ENCODE results near the gene MID2.
"Not testable (repeated sequence)": the region's sequence is repeated elsewhere in the genome, so short reads cannot be mapped to it uniquely, and the experiment has no call there.

MID2 gene

DNA sequence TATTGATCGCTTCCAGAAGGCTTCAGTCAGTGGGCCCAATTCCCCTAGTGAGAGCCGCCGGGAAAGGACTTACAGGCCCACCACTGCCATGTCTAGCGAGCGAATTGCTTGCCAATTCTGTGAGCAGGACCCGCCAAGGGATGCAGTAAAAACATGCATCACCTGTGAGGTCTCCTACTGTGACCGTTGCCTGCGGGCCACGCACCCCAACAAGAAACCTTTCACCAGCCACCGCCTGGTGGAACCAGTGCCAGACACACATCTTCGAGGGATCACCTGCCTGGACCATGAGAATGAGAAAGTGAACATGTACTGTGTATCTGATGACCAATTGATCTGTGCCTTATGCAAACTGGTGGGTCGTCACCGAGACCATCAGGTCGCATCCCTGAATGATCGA, 15.3 kb downstream of the MID2 start:
- no peak for DNase-seq (ENCODE audit: low read depth in 2 of 2, low spot score in 1 of 2)

DNA sequence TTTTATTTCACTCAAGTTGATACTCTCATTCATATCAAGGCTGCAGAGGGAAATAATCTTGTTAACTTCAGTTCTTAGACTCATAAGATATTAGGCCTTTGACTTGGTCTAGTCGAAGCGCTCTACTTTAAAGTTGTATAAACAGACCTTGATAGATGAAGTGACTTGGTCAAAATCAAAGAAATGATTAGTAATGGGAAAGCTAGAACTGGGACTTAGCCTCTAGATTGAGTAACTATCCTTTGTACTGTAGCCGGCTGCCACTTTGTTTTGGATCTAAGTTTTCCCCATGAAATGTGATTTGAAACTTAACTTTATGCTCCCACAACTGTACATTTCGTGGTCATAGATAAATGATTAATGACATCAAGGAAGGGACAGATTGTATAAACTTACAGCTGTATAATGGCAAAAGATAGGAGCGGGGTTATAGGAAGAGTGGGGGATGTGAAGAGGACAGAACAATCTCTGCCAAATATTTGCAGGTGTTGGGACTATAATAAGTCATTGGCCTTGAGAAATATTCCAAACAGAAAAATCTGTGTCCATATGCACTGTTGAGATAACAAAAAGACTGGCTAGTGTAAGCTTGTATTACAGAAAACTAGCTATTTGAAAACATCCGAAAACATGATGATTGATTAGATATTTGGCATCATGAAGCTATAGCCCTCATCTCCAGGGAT, 17.2 kb downstream of the MID2 start:
- DNase-seq (ENCODE audit: low read depth in 2 of 2, low spot score in 1 of 2): no peak

DNA sequence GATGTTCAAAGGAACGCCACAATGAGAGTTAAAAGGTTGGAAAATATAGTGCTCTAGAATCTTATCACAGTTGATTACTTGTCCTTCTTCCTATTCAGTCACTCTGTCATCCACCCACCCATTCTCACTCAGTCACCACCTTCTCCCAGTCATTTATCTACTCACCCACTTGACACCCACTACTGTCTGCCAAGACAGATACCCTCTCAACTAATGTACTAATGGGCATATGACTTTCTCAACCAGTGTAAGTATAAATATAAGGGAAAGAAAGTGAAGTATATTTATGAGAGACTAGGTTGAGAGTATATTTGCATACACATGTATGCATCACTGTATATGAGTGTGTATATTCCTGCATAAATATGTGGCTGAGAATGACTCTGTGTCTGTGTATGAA, 20.0 kb downstream of the MID2 start:
- no peak for DNase-seq (ENCODE audit: low read depth in 2 of 2, low spot score in 1 of 2)

DNA sequence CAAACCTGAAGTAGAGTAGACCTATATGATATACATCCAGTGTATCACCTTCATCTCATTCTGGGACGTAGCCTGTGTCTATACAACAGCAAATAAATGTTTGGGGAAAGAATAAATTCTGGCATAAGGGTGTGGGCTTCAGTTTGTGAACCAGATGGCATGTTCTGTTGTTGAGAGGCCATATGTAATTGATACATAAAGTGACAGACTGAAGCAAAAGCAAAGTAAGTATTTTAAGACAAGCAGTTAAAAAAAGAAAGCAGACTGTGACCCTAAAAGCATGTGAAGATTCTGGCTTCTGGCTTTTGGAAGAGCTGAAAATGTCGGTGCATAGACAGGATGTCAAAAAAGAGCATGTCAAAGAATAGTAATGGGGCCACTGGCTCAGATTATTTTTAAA, 22.9 kb downstream of the MID2 start:
- DNase-seq (ENCODE audit: low read depth in 2 of 2, low spot score in 1 of 2): no peak

DNA sequence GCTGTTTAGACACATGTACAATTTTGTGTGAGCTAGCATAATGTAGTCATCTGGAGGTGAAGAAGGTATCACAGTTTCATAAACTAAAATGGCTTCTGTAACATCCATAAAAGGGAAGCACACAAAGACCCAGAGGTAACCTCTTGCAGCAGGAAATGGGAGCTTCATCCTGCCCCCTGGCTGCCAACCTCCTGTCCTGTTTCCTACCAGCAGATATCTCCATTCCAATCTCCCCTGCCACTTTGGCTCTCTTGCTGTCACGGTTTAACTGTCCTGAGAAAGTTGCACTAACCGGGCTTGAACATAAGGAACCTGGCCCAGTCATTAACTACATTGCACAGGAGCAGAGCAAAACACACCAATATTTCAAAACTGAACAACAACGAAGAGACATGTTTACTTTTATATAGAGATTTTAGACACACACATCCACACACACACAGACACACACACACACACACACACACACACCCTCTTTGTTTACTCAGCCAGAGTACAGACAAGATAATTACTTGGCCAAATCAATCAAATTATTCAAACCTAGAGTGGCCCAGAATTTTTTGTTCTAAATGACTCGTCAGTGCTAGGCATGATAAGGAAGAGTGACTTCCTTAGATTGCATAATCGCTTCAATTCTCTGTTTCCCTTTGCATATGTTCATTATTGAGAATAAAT, 24.2 kb downstream of the MID2 start:
- no peak for DNase-seq (ENCODE audit: low read depth in 2 of 2, low spot score in 1 of 2)

DNA sequence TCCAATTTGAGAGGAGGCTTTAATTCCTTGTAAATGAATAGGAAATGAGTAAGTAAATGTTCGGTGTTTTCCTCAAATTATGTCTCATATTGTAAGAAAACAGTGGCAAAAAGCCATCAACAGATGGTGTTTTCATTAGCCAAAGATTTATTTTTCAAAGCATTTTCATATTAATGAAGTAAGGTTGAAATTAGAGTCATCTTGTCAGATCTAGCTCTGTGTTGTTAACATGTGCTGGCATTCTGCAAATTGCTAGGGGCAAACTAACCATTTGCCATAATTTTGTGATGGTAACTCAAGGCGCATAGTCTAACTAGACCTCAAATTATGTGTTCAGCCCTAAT, 24.7 kb downstream of the MID2 start:
- DNase-seq (ENCODE audit: low read depth in 2 of 2, low spot score in 1 of 2): no peak

DNA sequence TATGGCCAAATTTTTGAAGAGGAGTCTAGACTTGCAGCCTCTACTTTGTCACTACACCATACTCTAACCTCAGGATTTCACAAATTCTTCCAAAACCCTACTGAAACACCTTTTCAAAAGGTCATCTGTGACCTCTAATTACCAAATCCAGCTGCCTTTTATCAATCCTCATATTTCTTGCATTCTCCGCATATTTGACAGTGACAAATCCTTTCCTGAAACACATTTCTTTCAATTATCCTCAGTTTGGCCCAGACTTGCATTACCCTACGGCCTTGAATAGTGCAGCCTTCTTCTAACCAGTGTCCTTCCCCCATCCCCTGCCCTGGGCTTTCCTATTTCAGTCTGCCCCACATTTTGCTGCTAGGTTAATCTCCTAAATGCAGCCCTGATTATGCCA, 25.5 kb downstream of the MID2 start:
- DNase-seq (ENCODE audit: low read depth in 2 of 2, low spot score in 1 of 2): no peak

DNA sequence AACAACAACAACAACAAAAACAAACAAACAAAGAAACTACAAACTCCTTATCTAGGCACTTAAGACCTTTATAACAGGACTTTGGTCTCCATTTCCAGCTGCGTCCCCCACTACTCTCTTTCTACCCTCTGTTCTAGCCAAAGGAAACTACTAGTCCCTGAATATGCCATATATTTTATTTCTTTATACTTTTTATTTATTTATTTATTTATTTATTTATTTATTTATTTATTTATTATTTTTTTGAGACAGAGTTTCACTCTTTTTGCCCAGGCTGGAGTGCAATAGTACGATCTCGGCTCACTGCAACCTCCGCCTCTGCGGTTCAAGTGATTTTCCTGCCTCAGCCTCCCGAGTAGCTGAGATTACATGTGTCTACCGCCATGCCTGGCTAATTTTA, 26.0 kb downstream of the MID2 start:
- DNase-seq (ENCODE audit: low read depth in 2 of 2, low spot score in 1 of 2): not testable (repeated sequence)

DNA sequence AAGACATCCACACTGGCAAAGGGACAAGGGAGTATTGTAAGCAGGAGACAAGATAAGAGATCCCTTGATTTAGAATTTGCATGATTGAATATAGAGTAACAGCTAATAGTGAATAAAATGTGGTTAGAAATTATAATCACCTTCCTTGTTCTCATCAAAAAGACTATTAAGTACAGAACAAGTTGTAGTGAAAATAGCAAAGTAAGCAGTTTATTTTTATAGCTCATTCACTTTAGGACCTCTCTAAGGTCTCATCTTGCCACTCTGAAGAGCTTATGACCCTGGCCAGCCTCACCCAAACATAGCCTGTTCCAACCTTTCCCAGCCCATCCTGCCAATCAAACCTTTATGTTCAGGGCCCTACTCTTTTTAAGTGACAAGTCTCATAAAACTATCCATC, 30.6 kb downstream of the MID2 start:
- no peak for DNase-seq (ENCODE audit: low read depth in 2 of 2, low spot score in 1 of 2)

DNA sequence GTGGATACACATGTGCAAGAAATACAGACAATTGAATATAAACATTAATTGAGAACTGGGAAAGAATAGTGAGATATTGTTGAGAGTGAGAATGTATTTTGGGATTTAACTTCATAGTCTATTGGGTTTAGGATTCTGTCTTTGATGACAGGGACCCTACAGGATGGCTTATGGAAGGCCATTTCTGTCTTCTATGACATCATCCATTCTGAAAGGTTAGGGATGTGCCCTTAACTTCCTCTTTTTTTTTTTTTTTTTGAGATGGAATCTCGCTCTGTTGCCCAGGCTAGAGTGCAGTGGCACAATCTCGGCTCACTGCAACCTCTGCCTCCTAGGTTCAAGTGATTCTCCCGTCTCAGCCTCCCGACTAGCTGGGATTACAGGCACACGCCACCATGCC, 31.4 kb downstream of the MID2 start:
- DNase-seq (ENCODE audit: low read depth in 2 of 2, low spot score in 1 of 2): not testable (repeated sequence)

DNA sequence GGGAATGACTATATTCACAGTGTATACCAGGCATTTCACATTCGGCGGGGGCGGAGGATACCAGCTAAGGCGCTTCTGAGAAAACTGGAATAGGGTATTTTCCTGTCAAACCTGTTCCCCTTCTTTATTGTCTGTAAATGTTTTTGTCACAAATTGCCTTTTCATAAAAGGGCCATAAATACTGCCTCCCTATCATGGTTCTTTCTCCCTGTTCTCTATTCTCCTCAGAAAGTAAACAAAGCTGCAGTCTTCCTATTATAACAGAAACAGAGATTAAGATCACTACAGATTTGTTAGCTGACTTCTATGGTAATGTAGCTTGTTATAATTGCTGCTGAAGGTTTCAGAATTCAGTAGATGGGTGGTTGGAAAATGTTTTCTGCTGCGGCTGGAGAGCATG, 32.2 kb downstream of the MID2 start:
- DNase-seq (ENCODE audit: low read depth in 2 of 2, low spot score in 1 of 2): no peak

DNA sequence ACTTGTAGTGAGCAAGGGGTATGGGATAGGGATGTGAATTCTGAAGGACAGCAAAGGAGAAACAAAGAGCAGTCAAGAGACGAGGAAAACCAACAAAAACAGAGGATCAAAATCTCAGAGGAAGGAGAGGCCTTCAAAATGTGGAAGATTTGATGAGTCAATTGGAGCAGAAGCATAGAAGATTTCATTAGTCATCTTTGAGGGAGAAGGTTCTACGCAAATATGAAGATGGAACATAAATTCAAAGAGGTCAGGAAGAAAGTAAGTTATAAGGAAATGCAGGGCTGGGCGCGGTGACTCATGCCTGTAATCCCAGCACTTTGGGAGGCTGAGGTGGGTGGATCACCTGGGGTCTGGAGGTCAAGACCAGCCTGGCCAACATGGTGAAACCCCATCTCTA, 35.4 kb downstream of the MID2 start:
- no peak for DNase-seq (ENCODE audit: low read depth in 2 of 2, low spot score in 1 of 2)

DNA sequence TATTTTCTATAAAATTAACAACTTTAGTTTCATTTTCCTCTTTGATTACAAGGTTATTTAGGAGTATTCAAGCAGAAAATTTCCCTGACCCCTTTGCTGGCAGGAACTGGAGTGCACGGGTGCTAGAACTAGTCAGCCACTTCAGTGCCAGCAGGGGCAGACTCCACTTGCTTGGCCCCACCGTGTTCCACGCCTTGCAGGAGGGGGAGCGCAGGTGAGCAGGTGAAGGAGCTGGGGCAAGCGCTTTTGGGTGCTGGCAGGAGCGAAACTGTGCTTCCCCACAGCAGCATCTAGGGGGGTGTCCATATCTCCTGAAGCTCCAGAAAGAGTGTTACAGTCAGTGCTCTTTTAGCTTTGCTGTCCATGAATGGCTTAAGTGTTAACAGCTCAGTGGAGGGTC, 45.5 kb downstream of the MID2 start:
- no peak for DNase-seq (ENCODE audit: low read depth in 2 of 2, low spot score in 1 of 2)

DNA sequence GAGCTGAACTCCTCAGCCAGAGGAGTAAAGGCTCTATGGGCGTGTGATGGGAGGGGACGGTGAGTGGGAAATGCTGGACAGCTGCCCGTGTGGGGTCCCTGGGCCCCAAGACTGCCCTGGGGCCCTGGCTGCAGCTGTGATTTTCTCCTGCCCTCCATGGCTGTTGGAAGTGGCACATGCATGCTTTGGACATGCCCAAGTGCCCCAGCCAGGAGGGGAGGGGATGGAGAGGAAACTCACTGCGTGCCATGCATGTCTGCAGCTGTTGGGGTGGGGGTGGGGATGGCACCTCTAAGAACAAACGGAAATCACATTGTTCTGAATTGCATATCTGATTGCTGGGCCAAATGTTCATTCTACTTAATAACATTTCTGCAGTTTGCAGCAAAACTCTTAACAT, 52.4 kb downstream of the MID2 start:
- DNase-seq (ENCODE audit: low read depth in 2 of 2, low spot score in 1 of 2): no peak

DNA sequence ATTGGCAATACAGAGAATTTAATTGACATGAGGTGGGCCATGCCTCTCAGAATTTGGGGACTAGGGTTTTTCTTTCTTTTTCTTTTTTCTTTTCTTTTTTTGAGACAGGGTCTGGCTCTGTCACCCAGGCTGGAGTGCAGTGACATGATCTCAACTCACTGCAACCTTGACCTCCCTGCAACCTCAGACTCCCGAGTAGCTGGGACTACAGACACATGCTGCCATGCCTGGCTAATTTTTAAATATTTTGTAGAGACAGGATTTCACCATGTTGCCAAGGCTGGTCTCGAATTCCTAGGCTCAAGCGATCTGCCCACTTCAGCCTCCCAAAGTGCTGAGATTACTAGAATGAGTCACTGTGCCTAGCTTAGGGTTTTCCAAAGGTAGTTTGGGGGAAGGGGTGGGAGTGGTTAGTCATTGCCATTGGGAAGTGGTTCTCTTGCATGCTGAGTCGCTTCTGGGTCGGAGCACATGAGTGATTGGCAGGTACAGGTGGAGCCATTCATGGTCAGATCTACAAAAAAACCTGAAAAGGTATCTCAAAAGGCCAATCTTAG, 54.5 kb downstream of the MID2 start:
- DNase-seq (ENCODE audit: low read depth in 2 of 2, low spot score in 1 of 2): no peak

DNA sequence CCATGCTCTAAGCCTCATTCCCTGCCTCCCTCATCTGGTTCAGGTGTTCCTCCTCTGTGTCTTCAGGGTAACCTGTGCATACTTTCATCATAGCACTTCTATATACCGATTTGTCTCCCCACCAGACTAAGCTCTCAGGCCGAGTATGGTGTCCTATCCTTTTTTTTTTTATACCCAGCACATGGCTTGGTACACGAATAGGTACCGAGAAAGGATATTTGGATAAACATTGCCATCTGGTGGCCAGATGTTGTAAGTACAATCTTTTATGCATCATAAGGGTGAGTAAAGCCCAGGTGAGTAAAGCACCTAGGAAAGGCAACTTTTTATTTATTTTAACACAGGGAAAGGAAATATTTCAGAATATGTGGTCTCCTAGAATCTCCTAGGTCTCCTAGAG, 68.4 kb downstream of the MID2 start:
- DNase-seq (ENCODE audit: low read depth in 2 of 2, low spot score in 1 of 2): no peak

DNA sequence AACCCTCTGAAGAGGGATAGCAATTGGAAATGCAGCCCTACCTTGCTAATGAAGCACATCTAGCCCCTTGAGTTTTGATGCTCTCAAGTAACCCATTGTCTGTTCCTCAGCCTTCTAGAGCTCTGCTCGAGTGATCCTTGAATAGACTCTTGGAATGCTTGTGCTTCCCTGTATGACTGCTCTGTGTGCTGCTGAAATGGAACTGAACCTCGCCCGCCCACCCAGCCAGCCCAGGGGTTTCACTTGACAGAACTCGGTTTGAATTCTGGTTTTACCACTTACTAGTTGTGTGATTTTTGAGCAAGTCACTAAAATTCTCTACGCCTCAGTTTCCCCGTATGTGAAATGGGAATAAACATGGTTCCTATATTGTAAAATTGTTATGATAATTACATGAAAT, 77.1 kb downstream of the MID2 start:
- no peak for DNase-seq (ENCODE audit: low read depth in 2 of 2, low spot score in 1 of 2)

DNA sequence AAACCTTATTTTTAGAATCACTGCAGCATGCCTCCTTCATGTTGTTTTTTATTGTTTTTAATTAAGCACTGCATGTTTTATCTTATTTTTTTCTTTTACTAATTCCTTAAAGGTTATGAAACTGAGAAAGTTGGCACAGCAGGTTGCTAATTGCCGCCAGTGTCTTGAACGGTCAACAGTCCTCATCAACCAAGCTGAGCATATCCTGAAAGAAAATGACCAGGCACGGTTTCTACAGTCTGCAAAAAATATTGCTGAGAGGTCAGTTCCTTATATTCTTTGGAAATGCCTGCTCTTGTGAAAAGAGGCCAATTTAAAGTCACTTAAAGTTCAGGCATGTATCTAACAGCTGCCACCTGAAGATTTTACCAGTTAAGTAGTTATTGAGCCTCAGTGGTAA, 79.7 kb downstream of the MID2 start:
- no peak for DNase-seq (ENCODE audit: low read depth in 2 of 2, low spot score in 1 of 2)

DNA sequence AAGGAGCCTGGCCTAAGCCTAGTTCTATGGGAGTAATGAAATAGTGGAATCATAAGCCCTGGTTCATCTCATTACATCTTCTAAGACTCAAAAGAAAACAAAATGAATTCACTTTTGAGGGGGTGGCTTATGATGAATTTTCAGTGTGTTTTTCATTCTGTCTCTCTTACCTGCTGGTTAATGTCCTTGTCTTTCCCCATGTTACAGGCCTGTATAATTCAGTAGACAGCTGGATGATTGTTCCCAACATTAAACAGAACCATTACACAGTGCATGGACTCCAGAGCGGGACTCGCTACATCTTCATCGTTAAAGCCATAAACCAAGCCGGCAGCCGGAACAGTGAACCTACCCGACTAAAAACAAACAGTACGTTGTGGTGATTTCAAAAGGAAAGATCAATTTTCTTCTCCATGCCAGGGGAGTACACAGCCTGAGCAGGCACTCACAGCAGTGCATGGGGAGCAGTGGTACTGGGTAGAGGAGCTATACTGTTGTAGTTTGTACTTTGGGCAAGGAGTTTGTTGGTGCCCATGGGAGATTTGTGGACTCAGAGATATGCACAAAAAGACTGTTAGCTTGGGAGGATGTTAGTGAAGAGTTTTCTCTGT, 98.6 kb downstream of the MID2 start:
- no peak for DNase-seq (ENCODE audit: low read depth in 2 of 2, low spot score in 1 of 2)

DNA sequence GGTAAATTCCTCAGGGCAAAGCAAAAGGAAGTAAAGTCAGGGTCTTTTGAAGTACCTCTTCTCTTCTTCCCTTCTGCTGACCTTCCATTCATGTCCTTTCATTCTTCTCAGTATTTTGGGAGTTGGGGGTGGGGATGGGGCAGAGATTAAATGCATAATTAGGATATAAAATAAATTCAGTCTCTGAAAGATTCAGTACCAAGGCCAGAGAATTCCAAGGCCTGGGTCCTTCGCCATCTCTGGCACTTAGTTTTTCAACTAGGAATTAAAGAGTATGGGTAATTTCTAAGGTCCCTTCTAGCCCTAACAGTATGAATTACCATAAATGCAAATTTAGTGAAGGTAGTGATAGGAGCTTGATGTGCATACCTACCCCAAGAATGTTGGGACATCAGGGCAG, 108.6 kb downstream of the MID2 start:
- DNase-seq (ENCODE audit: low read depth in 2 of 2, low spot score in 1 of 2): no peak

DNA sequence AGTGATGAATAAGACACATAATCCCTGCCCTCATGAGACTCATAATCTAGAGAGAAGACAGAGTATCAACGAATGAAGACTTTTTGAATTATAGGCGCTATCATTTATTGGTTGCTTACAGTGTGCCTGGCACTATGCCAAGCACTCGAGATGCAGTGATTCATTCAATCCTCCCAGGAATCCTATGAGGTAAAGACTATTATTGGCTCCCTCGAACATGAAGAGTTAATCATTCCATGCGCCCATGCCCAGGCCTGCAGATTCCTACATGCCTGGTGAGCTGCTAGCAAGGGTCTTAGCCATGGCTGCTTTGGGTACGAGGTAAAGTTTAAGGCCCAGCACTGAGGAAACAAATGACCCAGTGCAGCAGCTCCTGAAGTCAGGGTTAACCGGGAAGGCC, 109.5 kb downstream of the MID2 start:
- no peak for DNase-seq (ENCODE audit: low read depth in 2 of 2, low spot score in 1 of 2)

DNA sequence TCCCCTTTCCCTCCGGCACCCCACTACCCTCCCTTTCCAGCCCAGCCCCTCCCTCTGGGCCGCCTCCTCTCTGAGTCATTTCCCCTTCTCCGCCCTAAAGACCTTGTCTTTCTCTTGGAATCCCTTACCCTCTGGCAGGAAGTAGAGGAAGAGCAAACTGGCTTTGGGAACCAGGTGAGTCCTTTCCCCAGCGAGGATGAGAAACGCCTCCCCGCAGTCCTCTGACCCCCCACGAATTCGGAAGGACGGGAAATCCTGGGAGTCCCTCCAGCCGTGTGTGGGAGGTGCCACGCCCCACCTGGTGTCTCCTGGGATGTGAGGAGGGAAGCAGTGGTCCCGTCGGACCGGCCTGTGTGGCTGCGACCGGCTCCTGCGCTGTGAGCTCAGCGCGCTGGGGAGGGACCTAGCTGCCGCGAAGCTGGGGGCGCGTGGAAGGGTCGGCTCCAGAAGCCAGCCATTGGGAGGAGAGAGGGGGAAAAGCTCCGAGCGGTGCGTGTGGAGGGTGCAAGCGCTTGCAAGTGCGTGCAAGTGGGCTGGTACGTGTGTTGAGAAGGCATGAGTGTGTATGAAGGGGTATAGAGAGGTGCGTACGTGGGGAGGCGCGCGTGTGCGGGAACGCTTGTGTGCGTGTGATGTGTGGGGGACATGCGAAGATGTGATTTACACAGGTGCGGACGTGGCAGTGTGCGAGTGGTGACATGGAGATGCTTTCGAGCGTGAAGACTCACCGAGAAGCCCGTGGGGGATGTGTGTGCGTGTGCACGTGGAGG, 110.2 kb downstream of the MID2 start:
- DNase-seq (ENCODE audit: low read depth in 2 of 2, low spot score in 1 of 2): no peak
